Calu3 (cell line): Measurements from ENCODE around the gene PTPRF. TPM values are rescaled to one million over a fixed set of nuclear protein-coding genes. Genes with fewer than 3 reads are reported as not detected.

ENCODE experiments used
- BruUV-seq: library from RNA; stranded (reverse); fragments of 400-500 nt; replicated peaks from 2 replicates; lab custom pipeline; 2021; lab: Mats Ljungman, UMichigan
- CTCF ChIA-PET: fragments of 300-600 bp; sonication (Branson Sonifier 250); formaldehyde crosslinking; loops from one replicate; lab custom pipeline; 2022; ENCODE audit warnings: antibody characterized with exemption; lab: Charles Lee
- DNase-seq: peaks from one replicate; pipeline ENCODE4 v3.0.0; 2022
- H3K27ac Mint-ChIP-seq: one replicate; pipeline ENCODE4 v1.8.0; 2022; ENCODE audit warnings: mixed read lengths; ENCODE audit not compliant: unreplicated experiment
- H3K27me3 Mint-ChIP-seq: one replicate; pipeline ENCODE4 v1.8.0; 2022; ENCODE audit warnings: mixed read lengths; ENCODE audit not compliant: unreplicated experiment
- H3K36me3 Mint-ChIP-seq: one replicate; pipeline ENCODE4 v1.8.0; 2022; ENCODE audit warnings: mild to moderate bottlenecking, moderate library complexity, mixed read lengths; ENCODE audit not compliant: insufficient read depth, unreplicated experiment
- H3K4me1 Mint-ChIP-seq: one replicate; pipeline ENCODE4 v1.8.0; 2022; ENCODE audit warnings: mild to moderate bottlenecking, low read depth, mixed read lengths; ENCODE audit not compliant: unreplicated experiment
- H3K4me3 Mint-ChIP-seq: one replicate; pipeline ENCODE4 v1.8.0; 2022; ENCODE audit warnings: mild to moderate bottlenecking, low read depth, moderate library complexity, mixed read lengths; ENCODE audit not compliant: unreplicated experiment
- H3K9me3 Mint-ChIP-seq: one replicate; pipeline ENCODE4 v1.8.0; 2022; ENCODE audit warnings: low read depth, mixed read lengths; ENCODE audit not compliant: unreplicated experiment
- intact Hi-C: fragments of 100-400 bp; cut with micrococcal nuclease; formaldehyde crosslinking; loops from one replicate; pipeline ENCODE4 v1.10.0; 2022; ENCODE audit not compliant: unreplicated experiment
- total RNA-seq: library from RNA; stranded (reverse); gene quantifications from 2 replicates; pipeline ENCODE4 v1.2.3, GENCODE V29; 2022
- TF ChIP-seq, protein P1 (sequence below): fragments of 200-600 bp; IDR thresholded peaks from one replicate; pipeline ENCODE4 v1.8.0; 2022; ENCODE audit warnings: antibody characterized with exemption; ENCODE audit not compliant: unreplicated experiment

The PTPRF gene
- total RNA-seq, 1 experiment from 2014 or later, result 318 TPM

- TF ChIP-seq, protein P1, sequence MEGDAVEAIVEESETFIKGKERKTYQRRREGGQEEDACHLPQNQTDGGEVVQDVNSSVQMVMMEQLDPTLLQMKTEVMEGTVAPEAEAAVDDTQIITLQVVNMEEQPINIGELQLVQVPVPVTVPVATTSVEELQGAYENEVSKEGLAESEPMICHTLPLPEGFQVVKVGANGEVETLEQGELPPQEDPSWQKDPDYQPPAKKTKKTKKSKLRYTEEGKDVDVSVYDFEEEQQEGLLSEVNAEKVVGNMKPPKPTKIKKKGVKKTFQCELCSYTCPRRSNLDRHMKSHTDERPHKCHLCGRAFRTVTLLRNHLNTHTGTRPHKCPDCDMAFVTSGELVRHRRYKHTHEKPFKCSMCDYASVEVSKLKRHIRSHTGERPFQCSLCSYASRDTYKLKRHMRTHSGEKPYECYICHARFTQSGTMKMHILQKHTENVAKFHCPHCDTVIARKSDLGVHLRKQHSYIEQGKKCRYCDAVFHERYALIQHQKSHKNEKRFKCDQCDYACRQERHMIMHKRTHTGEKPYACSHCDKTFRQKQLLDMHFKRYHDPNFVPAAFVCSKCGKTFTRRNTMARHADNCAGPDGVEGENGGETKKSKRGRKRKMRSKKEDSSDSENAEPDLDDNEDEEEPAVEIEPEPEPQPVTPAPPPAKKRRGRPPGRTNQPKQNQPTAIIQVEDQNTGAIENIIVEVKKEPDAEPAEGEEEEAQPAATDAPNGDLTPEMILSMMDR, result no peak
- CTCF ChIA-PET, result no interaction called here
- H3K4me3 Mint-ChIP-seq, result no peak overlapping the region
- H3K27ac Mint-ChIP-seq, result no peak overlapping the region
- no peaks in the 10 kb centered on the region for H3K4me1 Mint-ChIP-seq
- intact Hi-C loops, result no loop called here
- peaks cover 26% of the 10 kb centered on the region for H3K36me3 Mint-ChIP-seq
- no peaks in the 10 kb centered on the region for H3K27me3 Mint-ChIP-seq
- BruUV-seq, result no TSS peak
- DNase-seq, result no peak
- no peaks in the 10 kb centered on the region for H3K9me3 Mint-ChIP-seq
Measured at GRCh38 chr1:43605766-43606165, 75.1 kb downstream of the PTPRF start.

GRCh38 chr1:43606624-43607023 lies 75.9 kb downstream of the PTPRF start:
- Mint-ChIP-seq H3K9me3 (no peaks in the 10 kb centered on the region), H3K27me3 (no peaks in the 10 kb centered on the region), H3K4me3 (no peak overlapping the region), H3K4me1 (no peaks in the 10 kb centered on the region), H3K27ac (no peak overlapping the region), H3K36me3 (peaks cover 24% of the 10 kb centered on the region)
- CTCF ChIA-PET, result no interaction called here
- DNase-seq, result no peak
- intact Hi-C loops, result no loop called here
- TF ChIP-seq, protein P1, result no peak
- BruUV-seq, result no TSS peak

- H3K27ac Mint-ChIP-seq, result no peak overlapping the region
- DNase-seq, result no peak
- TF ChIP-seq, protein P1, result no peak
- no peak overlapping the region for H3K4me3 Mint-ChIP-seq
- peaks cover 16% of the 10 kb centered on the region for H3K36me3 Mint-ChIP-seq
- CTCF ChIA-PET, result no interaction called here
- intact Hi-C loops, result no loop called here
- no TSS peak for BruUV-seq
- no peaks in the 10 kb centered on the region for H3K9me3 Mint-ChIP-seq
- H3K4me1 Mint-ChIP-seq, result no peaks in the 10 kb centered on the region
- no peaks in the 10 kb centered on the region for H3K27me3 Mint-ChIP-seq
Measured at GRCh38 chr1:43608827-43609226, 78.1 kb downstream of the PTPRF start.

- BruUV-seq, result no TSS peak
- TF ChIP-seq, protein P1, result no peak
- no peak for DNase-seq
- no peak overlapping the region for H3K4me3 Mint-ChIP-seq
- peaks cover 16% of the 10 kb centered on the region for H3K36me3 Mint-ChIP-seq
- no peak overlapping the region for H3K27ac Mint-ChIP-seq
- H3K4me1 Mint-ChIP-seq, result no peaks in the 10 kb centered on the region
- CTCF ChIA-PET, result no interaction called here
- intact Hi-C loops, result no loop called here
- no peaks in the 10 kb centered on the region for H3K9me3 Mint-ChIP-seq
- H3K27me3 Mint-ChIP-seq, result no peaks in the 10 kb centered on the region
Measured at GRCh38 chr1:43610339-43610738, 79.7 kb downstream of the PTPRF start.

DNA sequence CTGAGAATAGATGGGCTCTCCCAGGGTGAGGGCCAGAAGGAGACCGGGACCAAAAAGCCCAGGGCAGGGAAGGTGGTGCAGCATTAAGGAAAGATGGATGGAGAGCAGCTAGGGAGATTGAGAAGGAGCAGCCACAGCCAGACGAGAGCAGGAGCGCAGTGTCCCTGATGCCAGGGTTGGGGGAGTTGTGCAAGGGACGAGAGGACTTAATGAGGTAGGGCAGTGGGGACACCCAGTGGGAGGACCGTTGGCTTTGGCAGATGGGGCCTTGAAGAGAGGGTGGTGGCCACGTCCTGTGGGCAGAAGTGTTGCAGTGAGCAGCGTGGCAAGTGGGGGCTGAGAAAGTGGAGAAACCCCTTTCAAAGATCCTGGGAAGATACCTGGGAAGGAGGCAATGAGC lies 81.3 kb downstream of the PTPRF start:
- no peak for DNase-seq
- peaks cover 26% of the 10 kb centered on the region for H3K36me3 Mint-ChIP-seq
- CTCF ChIA-PET, result no interaction called here
- no peaks in the 10 kb centered on the region for H3K27me3 Mint-ChIP-seq
- H3K4me3 Mint-ChIP-seq, result no peak overlapping the region
- H3K9me3 Mint-ChIP-seq, result no peaks in the 10 kb centered on the region
- TF ChIP-seq, protein P1, result no peak
- intact Hi-C loops, result no loop called here
- no peak overlapping the region for H3K27ac Mint-ChIP-seq
- H3K4me1 Mint-ChIP-seq, result no peaks in the 10 kb centered on the region
- no TSS peak for BruUV-seq
